Lower lobe of right lung (tissue), 2 donors: ENCODE data around the gene TMED9. TPM values are rescaled to one million over a fixed set of nuclear protein-coding genes. Genes with fewer than 3 reads are reported as not detected.

Source experiments
- ATAC-seq, 2 donors: fragments of 200-7000 bp; cut with Tn5 transposase; one replicate each; pipeline ENCODE4 v1.9.1; 2020 to 2022; ENCODE audit warnings: mild to moderate bottlenecking in 2 of 2, moderate library complexity in 2 of 2
- DNase-seq: peaks from one replicate; pipeline ENCODE4 v3.0.0-alpha.2; 2020
- H3K27ac ChIP-seq: fragments of 200-600 bp; one replicate; pipeline ENCODE4 v1.8.0; 2022
- H3K27me3 ChIP-seq: fragments of 200-600 bp; one replicate; pipeline ENCODE4 v1.8.0; 2022; ENCODE audit warnings: low read depth
- H3K36me3 ChIP-seq: fragments of 200-600 bp; one replicate; pipeline ENCODE4 v1.8.0; 2022; ENCODE audit warnings: mild to moderate bottlenecking
- H3K4me1 ChIP-seq: fragments of 200-600 bp; one replicate; pipeline ENCODE4 v1.8.0; 2022
- H3K4me3 ChIP-seq: fragments of 200-600 bp; one replicate; pipeline ENCODE4 v1.8.0; 2022; ENCODE audit warnings: mild to moderate bottlenecking
- H3K9me3 ChIP-seq: fragments of 200-600 bp; one replicate; pipeline ENCODE4 v1.8.0; 2022
- intact Hi-C: fragments of 100-400 bp; cut with DNase I; formaldehyde crosslinking; loops from one replicate; pipeline ENCODE4 v1.11.0; 2022
- total RNA-seq: library from RNA; stranded (reverse); fragmentation: NEBNext Ultra II Directional; extraction: Animal tissue kit (Norgen Biotek cat#: 25700); gene quantifications from one replicate; pipeline ENCODE4 v1.2.1, GENCODE V29; 2021
- TF ChIP-seq, protein P1 (sequence below): fragments of 200-600 bp; IDR thresholded peaks from one replicate; pipeline ENCODE4 v1.8.0; 2022; ENCODE audit warnings: antibody characterized with exemption, mild to moderate bottlenecking
- donor health status: DM: no; HTN: yes; CAD: no; lungs with severe emphysema.

TMED9 gene
- total RNA-seq, 1 donor from 2014 or later, result 132 TPM

DNA sequence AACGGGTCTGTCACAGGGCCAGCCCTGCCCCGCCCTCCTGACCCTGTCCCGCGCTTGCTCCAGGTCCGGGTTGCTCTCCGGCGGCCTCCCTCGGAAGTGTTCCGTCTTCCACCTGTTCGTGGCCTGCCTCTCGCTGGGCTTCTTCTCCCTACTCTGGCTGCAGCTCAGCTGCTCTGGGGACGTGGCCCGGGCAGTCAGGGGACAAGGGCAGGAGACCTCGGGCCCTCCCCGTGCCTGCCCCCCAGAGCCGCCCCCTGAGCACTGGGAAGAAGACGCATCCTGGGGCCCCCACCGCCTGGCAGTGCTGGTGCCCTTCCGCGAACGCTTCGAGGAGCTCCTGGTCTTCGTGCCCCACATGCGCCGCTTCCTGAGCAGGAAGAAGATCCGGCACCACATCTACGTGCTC, 12.1 kb downstream of the TMED9 start:
- peaks cover 21% of the 10 kb centered on the region for H3K4me1 ChIP-seq
- TF ChIP-seq, protein P1, sequence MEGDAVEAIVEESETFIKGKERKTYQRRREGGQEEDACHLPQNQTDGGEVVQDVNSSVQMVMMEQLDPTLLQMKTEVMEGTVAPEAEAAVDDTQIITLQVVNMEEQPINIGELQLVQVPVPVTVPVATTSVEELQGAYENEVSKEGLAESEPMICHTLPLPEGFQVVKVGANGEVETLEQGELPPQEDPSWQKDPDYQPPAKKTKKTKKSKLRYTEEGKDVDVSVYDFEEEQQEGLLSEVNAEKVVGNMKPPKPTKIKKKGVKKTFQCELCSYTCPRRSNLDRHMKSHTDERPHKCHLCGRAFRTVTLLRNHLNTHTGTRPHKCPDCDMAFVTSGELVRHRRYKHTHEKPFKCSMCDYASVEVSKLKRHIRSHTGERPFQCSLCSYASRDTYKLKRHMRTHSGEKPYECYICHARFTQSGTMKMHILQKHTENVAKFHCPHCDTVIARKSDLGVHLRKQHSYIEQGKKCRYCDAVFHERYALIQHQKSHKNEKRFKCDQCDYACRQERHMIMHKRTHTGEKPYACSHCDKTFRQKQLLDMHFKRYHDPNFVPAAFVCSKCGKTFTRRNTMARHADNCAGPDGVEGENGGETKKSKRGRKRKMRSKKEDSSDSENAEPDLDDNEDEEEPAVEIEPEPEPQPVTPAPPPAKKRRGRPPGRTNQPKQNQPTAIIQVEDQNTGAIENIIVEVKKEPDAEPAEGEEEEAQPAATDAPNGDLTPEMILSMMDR, result no peak
- ATAC-seq, result no peak
- no peaks in the 10 kb centered on the region for H3K27me3 ChIP-seq
- H3K36me3 ChIP-seq, result peaks cover 4% of the 10 kb centered on the region
- no peaks in the 10 kb centered on the region for H3K9me3 ChIP-seq
- intact Hi-C loops, result no loop called here
- no peak for DNase-seq
- H3K4me3 ChIP-seq, result no peak overlapping the region
- no peak overlapping the region for H3K27ac ChIP-seq

- DNase-seq (no peak), ATAC-seq (no peak)
- peaks cover 21% of the 10 kb centered on the region for H3K4me1 ChIP-seq
- H3K27me3 ChIP-seq, result no peaks in the 10 kb centered on the region
- H3K36me3 ChIP-seq, result peaks cover 4% of the 10 kb centered on the region
- TF ChIP-seq, protein P1, result no peak
- H3K27ac ChIP-seq, result no peak overlapping the region
- intact Hi-C loops, result no loop called here
- no peaks in the 10 kb centered on the region for H3K9me3 ChIP-seq
- H3K4me3 ChIP-seq, result no peak overlapping the region
Measured at GRCh38 chr5:177604656-177605055, 12.7 kb downstream of the TMED9 start.

GRCh38 chr5:177605078-177605477, 13.1 kb downstream of the TMED9 start:
- no peak overlapping the region for H3K4me3 ChIP-seq
- ATAC-seq, result no peak
- intact Hi-C loops, result no loop called here
- H3K4me1 ChIP-seq, result peaks cover 21% of the 10 kb centered on the region
- H3K27ac ChIP-seq, result no peak overlapping the region
- TF ChIP-seq, protein P1, result no peak
- H3K36me3 ChIP-seq, result peaks cover 4% of the 10 kb centered on the region
- no peak for DNase-seq
- H3K27me3 ChIP-seq, result no peaks in the 10 kb centered on the region
- no peaks in the 10 kb centered on the region for H3K9me3 ChIP-seq

- peaks cover 4% of the 10 kb centered on the region for H3K36me3 ChIP-seq
- DNase-seq, result no peak
- peaks cover 19% of the 10 kb centered on the region for H3K4me1 ChIP-seq
- H3K4me3 ChIP-seq, result no peak overlapping the region
- ATAC-seq, result no peak
- H3K27ac ChIP-seq, result no peak overlapping the region
- no peaks in the 10 kb centered on the region for H3K9me3 ChIP-seq
- intact Hi-C loops, result no loop called here
- TF ChIP-seq, protein P1, result no peak
- no peaks in the 10 kb centered on the region for H3K27me3 ChIP-seq
Measured at GRCh38 chr5:177605667-177606066, 13.7 kb downstream of the TMED9 start.

GRCh38 chr5:177606071-177607051, 14.4 kb downstream of the TMED9 start:
- Histone ChIP-seq H3K27ac (no peak overlapping the region), H3K4me3 (no peak overlapping the region), H3K27me3 (no peaks in the 10 kb centered on the region), H3K36me3 (peaks cover 4% of the 10 kb centered on the region), H3K9me3 (no peaks in the 10 kb centered on the region), H3K4me1 (peaks cover 12% of the 10 kb centered on the region)
- intact Hi-C loops, result no loop called here
- ATAC-seq, result no peak
- no peak for DNase-seq
- TF ChIP-seq, protein P1, result no peak
